ENCODE results near the gene KATNAL2. TPM values are rescaled to one million over a fixed set of nuclear protein-coding genes. Genes with fewer than 3 reads are reported as not detected.

KATNAL2 gene
- total RNA-seq, 1 experiment from 2014 or later, result 21.7 TPM

DNA sequence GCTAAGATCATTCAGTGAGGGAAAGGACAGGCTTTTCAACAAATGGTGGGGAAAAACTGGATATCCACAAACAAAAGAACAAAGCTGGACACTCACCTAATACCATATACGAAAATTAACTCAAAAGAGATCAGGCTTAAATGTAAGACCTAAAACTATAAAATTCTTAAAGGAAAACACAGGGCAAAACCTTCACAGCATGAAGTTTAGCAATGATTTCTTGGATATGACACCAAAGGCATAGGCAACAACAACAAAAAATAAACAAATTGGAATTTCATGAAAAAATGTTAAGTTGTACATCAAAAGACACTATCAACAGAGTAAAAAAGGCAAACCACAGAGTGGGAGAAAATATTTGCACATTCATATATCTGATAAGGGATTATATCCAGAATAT is 28.4 kb upstream of the KATNAL2 start:
- no CpG with 5 or more reads among the region's 1 CpG for WGBS (ENCODE audit: extremely low coverage, insufficient read length, low lambda C conversion rate)
- H2BK5ac ChIP-seq (ENCODE audit: insufficient read length, low read length), result no peak overlapping the region
- no peak overlapping the region for H2BK20ac ChIP-seq (ENCODE audit: low read depth, low read length, poor library complexity, severe bottlenecking)
- H2AFZ ChIP-seq (ENCODE audit: low read length), result no peak overlapping the region
- no peaks in the 10 kb centered on the region for H3K23me2 ChIP-seq (ENCODE audit: insufficient read length, low read depth, low read length, poor library complexity, severe bottlenecking)
- no peaks in the 10 kb centered on the region for H3K27me3 ChIP-seq (ENCODE audit: insufficient read depth, low read length)
- no peak overlapping the region for H3K9ac ChIP-seq (ENCODE audit: extremely low read depth, insufficient read length, low read length)
- H3K4me1 Mint-ChIP-seq, result peaks cover 3 to 4% of the 10 kb centered on the region in 2 experiments; a peak in 2 of 4 replicates
- no peak overlapping the region for H3K56ac ChIP-seq (ENCODE audit: insufficient read length, low read depth, low read length)
- DNase-seq, result no peak
- H3K9me3 ChIP-seq (ENCODE audit: control insufficient read depth, low read depth, low read length), result peaks cover 27% of the 10 kb centered on the region
- TF ChIP-seq, protein P1, sequence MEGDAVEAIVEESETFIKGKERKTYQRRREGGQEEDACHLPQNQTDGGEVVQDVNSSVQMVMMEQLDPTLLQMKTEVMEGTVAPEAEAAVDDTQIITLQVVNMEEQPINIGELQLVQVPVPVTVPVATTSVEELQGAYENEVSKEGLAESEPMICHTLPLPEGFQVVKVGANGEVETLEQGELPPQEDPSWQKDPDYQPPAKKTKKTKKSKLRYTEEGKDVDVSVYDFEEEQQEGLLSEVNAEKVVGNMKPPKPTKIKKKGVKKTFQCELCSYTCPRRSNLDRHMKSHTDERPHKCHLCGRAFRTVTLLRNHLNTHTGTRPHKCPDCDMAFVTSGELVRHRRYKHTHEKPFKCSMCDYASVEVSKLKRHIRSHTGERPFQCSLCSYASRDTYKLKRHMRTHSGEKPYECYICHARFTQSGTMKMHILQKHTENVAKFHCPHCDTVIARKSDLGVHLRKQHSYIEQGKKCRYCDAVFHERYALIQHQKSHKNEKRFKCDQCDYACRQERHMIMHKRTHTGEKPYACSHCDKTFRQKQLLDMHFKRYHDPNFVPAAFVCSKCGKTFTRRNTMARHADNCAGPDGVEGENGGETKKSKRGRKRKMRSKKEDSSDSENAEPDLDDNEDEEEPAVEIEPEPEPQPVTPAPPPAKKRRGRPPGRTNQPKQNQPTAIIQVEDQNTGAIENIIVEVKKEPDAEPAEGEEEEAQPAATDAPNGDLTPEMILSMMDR (conservative IDR thresholded peaks at IDR 0.05), result no peak
- H3K27me3 Mint-ChIP-seq (ENCODE audit: low read depth), result no peaks in the 10 kb centered on the region; the same call in 1 of the 2 replicates
- no peak overlapping the region for H2BK12ac ChIP-seq (ENCODE audit: insufficient read length, low read depth, low read length)
- H4K8ac ChIP-seq (replicated peaks; ENCODE audit: insufficient read length, low read depth, low read length), result no peak overlapping the region
- no peak overlapping the region for H3K18ac ChIP-seq (ENCODE audit: insufficient read length, low read depth, low read length)
- no peak overlapping the region for H3K27ac Mint-ChIP-seq
- no peak overlapping the region for H3K4me3 Mint-ChIP-seq
- H4K20me1 ChIP-seq (ENCODE audit: control insufficient read depth, insufficient read depth, insufficient read length), result peaks cover 2% of the 10 kb centered on the region
- peaks cover 52 to 60% (median 53%) of the 10 kb centered on the region in 3 experiments for H3K36me3 Mint-ChIP-seq (ENCODE audit: insufficient read depth in 1 of 3, low read depth in 3 of 3)
- H3K4me1 ChIP-seq (ENCODE audit: insufficient read depth, low read length), result no peaks in the 10 kb centered on the region
- H3K4ac ChIP-seq (ENCODE audit: low read depth, low read length), result no peak overlapping the region
- H3K23ac ChIP-seq (ENCODE audit: insufficient read length, low read depth, low read length), result no peak overlapping the region
- H2BK120ac ChIP-seq (ENCODE audit: low read depth, low read length, poor library complexity, severe bottlenecking), result no peak overlapping the region
- no peak overlapping the region for H4K5ac ChIP-seq (ENCODE audit: insufficient read length, low read depth, low read length)
- peaks cover 10% of the 10 kb centered on the region for H3K79me1 ChIP-seq (ENCODE audit: insufficient read depth, low read depth, low read length, poor library complexity, severe bottlenecking)
- no peak overlapping the region for H3T11ph ChIP-seq (ENCODE audit: low read length)
- no peak overlapping the region for H4K91ac ChIP-seq (ENCODE audit: insufficient read length, low read depth, low read length)
- H3K9me3 Mint-ChIP-seq, result peaks cover 37 to 38% of the 10 kb centered on the region in 2 experiments
- no peak overlapping the region for H2BK15ac ChIP-seq (ENCODE audit: low read depth, low read length)
- no peak overlapping the region for H3K27ac ChIP-seq (ENCODE audit: insufficient read length, low read depth, low read length)
- peaks cover 16% of the 10 kb centered on the region; the same call in 1 of the 2 replicates for H3K79me2 ChIP-seq (ENCODE audit: insufficient read depth, low read length)
- no peak overlapping the region for H3K4me2 ChIP-seq (ENCODE audit: insufficient read depth, insufficient read length, low read length)
- H2AK5ac ChIP-seq (ENCODE audit: insufficient read length, low read length), result no peak overlapping the region
- no peak overlapping the region for H3K14ac ChIP-seq (ENCODE audit: insufficient read depth, low read length)
